ENCODE data around the gene CCL20. TPM values are rescaled to one million over a fixed set of nuclear protein-coding genes. Genes with fewer than 3 reads are reported as not detected.

CCL20 gene
- total RNA-seq, 1 experiment from 2014 or later: not detected

DNA sequence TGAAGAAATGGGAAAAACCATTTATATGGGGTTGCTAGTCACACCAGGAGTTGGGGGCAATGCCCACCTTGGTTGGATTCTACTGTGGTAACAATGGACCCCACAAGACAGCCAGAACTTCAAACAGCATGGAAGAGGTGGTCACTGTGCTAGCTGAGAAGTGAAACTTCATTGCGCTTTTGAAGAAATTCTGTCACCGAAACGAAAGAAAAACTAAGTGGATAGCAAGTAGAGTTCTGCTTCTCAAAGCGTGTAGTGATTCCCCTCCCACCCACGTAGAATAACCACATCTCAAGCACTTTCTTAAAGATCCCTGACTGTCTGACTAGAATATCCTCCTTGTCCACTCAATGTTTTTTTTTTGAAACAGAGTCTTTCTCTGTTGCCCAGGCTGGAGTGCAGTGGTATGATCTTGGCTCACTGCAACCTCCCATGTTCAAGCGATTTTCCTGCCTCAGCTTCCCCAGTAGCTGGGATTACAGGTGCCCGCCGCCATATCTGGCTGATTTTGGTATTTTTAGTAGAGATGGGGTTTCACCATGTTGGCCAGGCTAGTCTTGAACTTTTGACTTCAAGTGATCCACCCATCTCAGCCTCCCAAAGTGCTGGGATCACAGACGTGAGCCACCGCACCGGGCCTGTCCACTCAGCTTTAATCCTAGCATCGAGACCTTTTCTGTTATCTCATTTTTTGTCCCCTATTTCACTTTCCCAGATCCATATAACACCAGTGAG lies 30.1 kb upstream of the CCL20 start:
- H3K9me3 Mint-ChIP-seq: peaks cover 7% of the 10 kb centered on the region; the same call in 1 of the 2 replicates
- H3K27me3 Mint-ChIP-seq (ENCODE audit: low read depth): no peaks in the 10 kb centered on the region
- ChIA-PET POLR2A (interaction anchor here (0.7 kb wide), 1 partner anchor 252 kb away, joined by 3 read pairs; no protein-coding TSS in a partner anchor), CTCF (interaction anchor here (1.4 to 2.1 kb wide), 2 partner anchors 10 to 79 kb away, joined by 3 to 16 read pairs; no protein-coding TSS in a partner anchor)
- H3K36me3 Mint-ChIP-seq: no peaks in the 10 kb centered on the region
- TF ChIP-seq, protein P1, sequence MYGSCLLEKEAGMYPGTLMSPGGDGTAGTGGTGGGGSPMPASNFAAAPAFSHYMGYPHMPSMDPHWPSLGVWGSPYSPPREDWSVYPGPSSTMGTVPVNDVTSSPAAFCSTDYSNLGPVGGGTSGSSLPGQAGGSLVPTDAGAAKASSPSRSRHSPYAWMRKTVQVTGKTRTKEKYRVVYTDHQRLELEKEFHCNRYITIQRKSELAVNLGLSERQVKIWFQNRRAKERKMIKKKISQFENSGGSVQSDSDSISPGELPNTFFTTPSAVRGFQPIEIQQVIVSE (CRISPR knock-in tag; IDR thresholded peaks at IDR 0.05; ENCODE audit: borderline replicate concordance): no peak
- TF ChIP-seq ZNF263 (CRISPR knock-in tag; IDR thresholded peaks at IDR 0.05; ENCODE audit: low read depth) (no peak), SOX15 (CRISPR knock-in tag; IDR thresholded peaks at IDR 0.05) (no peak), MXD4 (CRISPR knock-in tag; IDR thresholded peaks at IDR 0.05; ENCODE audit: borderline replicate concordance) (no peak), NFE2L1 (CRISPR knock-in tag; IDR thresholded peaks at IDR 0.05) (no peak), ZBTB21 (CRISPR knock-in tag; IDR thresholded peaks at IDR 0.05; ENCODE audit: borderline replicate concordance) (no peak), HMGA2 (CRISPR knock-in tag; IDR thresholded peaks at IDR 0.05) (no peak), ELF4 (CRISPR knock-in tag; IDR thresholded peaks at IDR 0.05; ENCODE audit: low read depth) (no peak), EMX1 (CRISPR knock-in tag; IDR thresholded peaks at IDR 0.05) (no peak), TP53 (CRISPR knock-in tag; IDR thresholded peaks at IDR 0.05) (no peak), CREM (CRISPR knock-in tag; IDR thresholded peaks at IDR 0.05) (no peak), CREB1 (CRISPR knock-in tag; IDR thresholded peaks at IDR 0.05) (no peak), IRF2 (CRISPR knock-in tag; IDR thresholded peaks at IDR 0.05; ENCODE audit: borderline replicate concordance, low read depth) (no peak)
- TF ChIP-seq, protein P2, sequence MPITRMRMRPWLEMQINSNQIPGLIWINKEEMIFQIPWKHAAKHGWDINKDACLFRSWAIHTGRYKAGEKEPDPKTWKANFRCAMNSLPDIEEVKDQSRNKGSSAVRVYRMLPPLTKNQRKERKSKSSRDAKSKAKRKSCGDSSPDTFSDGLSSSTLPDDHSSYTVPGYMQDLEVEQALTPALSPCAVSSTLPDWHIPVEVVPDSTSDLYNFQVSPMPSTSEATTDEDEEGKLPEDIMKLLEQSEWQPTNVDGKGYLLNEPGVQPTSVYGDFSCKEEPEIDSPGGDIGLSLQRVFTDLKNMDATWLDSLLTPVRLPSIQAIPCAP (CRISPR knock-in tag; IDR thresholded peaks at IDR 0.05): no peak
- TF ChIP-seq, protein P3, sequence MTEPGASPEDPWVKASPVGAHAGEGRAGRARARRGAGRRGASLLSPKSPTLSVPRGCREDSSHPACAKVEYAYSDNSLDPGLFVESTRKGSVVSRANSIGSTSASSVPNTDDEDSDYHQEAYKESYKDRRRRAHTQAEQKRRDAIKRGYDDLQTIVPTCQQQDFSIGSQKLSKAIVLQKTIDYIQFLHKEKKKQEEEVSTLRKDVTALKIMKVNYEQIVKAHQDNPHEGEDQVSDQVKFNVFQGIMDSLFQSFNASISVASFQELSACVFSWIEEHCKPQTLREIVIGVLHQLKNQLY (CRISPR knock-in tag; IDR thresholded peaks at IDR 0.05): no peak
- TF ChIP-seq, protein P4, sequence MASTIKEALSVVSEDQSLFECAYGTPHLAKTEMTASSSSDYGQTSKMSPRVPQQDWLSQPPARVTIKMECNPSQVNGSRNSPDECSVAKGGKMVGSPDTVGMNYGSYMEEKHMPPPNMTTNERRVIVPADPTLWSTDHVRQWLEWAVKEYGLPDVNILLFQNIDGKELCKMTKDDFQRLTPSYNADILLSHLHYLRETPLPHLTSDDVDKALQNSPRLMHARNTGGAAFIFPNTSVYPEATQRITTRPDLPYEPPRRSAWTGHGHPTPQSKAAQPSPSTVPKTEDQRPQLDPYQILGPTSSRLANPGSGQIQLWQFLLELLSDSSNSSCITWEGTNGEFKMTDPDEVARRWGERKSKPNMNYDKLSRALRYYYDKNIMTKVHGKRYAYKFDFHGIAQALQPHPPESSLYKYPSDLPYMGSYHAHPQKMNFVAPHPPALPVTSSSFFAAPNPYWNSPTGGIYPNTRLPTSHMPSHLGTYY (CRISPR knock-in tag; IDR thresholded peaks at IDR 0.05): no peak
- TF ChIP-seq, protein P5, sequence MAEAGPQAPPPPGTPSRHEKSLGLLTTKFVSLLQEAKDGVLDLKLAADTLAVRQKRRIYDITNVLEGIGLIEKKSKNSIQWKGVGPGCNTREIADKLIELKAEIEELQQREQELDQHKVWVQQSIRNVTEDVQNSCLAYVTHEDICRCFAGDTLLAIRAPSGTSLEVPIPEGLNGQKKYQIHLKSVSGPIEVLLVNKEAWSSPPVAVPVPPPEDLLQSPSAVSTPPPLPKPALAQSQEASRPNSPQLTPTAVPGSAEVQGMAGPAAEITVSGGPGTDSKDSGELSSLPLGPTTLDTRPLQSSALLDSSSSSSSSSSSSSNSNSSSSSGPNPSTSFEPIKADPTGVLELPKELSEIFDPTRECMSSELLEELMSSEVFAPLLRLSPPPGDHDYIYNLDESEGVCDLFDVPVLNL (CRISPR knock-in tag; IDR thresholded peaks at IDR 0.05; ENCODE audit: borderline replicate concordance, low read depth): no peak
- TF ChIP-seq, protein P6, sequence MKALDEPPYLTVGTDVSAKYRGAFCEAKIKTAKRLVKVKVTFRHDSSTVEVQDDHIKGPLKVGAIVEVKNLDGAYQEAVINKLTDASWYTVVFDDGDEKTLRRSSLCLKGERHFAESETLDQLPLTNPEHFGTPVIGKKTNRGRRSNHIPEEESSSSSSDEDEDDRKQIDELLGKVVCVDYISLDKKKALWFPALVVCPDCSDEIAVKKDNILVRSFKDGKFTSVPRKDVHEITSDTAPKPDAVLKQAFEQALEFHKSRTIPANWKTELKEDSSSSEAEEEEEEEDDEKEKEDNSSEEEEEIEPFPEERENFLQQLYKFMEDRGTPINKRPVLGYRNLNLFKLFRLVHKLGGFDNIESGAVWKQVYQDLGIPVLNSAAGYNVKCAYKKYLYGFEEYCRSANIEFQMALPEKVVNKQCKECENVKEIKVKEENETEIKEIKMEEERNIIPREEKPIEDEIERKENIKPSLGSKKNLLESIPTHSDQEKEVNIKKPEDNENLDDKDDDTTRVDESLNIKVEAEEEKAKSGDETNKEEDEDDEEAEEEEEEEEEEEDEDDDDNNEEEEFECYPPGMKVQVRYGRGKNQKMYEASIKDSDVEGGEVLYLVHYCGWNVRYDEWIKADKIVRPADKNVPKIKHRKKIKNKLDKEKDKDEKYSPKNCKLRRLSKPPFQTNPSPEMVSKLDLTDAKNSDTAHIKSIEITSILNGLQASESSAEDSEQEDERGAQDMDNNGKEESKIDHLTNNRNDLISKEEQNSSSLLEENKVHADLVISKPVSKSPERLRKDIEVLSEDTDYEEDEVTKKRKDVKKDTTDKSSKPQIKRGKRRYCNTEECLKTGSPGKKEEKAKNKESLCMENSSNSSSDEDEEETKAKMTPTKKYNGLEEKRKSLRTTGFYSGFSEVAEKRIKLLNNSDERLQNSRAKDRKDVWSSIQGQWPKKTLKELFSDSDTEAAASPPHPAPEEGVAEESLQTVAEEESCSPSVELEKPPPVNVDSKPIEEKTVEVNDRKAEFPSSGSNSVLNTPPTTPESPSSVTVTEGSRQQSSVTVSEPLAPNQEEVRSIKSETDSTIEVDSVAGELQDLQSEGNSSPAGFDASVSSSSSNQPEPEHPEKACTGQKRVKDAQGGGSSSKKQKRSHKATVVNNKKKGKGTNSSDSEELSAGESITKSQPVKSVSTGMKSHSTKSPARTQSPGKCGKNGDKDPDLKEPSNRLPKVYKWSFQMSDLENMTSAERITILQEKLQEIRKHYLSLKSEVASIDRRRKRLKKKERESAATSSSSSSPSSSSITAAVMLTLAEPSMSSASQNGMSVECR (CRISPR knock-in tag; IDR thresholded peaks at IDR 0.05; ENCODE audit: borderline replicate concordance): no peak
- TF ChIP-seq, protein P7, sequence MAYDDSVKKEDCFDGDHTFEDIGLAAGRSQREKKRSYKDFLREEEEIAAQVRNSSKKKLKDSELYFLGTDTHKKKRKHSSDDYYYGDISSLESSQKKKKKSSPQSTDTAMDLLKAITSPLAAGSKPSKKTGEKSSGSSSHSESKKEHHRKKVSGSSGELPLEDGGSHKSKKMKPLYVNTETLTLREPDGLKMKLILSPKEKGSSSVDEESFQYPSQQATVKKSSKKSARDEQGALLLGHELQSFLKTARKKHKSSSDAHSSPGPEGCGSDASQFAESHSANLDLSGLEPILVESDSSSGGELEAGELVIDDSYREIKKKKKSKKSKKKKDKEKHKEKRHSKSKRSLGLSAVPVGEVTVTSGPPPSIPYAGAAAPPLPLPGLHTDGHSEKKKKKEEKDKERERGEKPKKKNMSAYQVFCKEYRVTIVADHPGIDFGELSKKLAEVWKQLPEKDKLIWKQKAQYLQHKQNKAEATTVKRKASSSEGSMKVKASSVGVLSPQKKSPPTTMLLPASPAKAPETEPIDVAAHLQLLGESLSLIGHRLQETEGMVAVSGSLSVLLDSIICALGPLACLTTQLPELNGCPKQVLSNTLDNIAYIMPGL (CRISPR knock-in tag; IDR thresholded peaks at IDR 0.05): no peak
- H3K4me3 Mint-ChIP-seq: no peak overlapping the region
- no peaks in the 10 kb centered on the region for H3K4me1 Mint-ChIP-seq
- DNase-seq (ENCODE audit: low spot score): no peak
- no peak for ATAC-seq
- no peak overlapping the region for H3K27ac Mint-ChIP-seq

Data from WTC11 (cell line).